GM19463 (cell line): ENCODE results near the gene SDHAF1.
"Not testable (repeated sequence)": the region's sequence is repeated elsewhere in the genome, so short reads cannot be mapped to it uniquely, and the experiment has no call there.

Experiments
- ATAC-seq: cut with Tn5 transposase; IDR thresholded peaks from one replicate; pipeline ENCODE4 v1.9.1; 2021; ENCODE audit warnings: mild to moderate bottlenecking, moderate library complexity; ENCODE audit not compliant: unreplicated experiment

The SDHAF1 gene

GRCh38 chr19:36014012-36014924, 19.3 kb downstream of the SDHAF1 start, which contains the start of gene ALKBH6:
ALKBH6 (minus strand) TSS chr19:36014213; CDS start chr19:36013397, 816 bp downstream.
- peak; percentile 98 for ATAC-seq

- no peak for ATAC-seq
Observed at GRCh38 chr19:36019061-36019670, 24.2 kb downstream of the SDHAF1 start.

- no peak for ATAC-seq
Observed at GRCh38 chr19:36023432-36023831, 28.4 kb downstream of the SDHAF1 start.

GRCh38 chr19:36025541-36025940, 30.6 kb downstream of the SDHAF1 start:
- ATAC-seq, result no peak

GRCh38 chr19:36026091-36026876, 31.3 kb downstream of the SDHAF1 start:
- ATAC-seq, result no peak

GRCh38 chr19:36027696-36028095, 32.7 kb downstream of the SDHAF1 start:
- no peak for ATAC-seq

GRCh38 chr19:36028313-36029041, 33.5 kb downstream of the SDHAF1 start:
- no peak for ATAC-seq

- ATAC-seq, result no peak
Observed at GRCh38 chr19:36030264-36031148, 35.5 kb downstream of the SDHAF1 start.

- ATAC-seq, result no peak
Observed at GRCh38 chr19:36031308-36031707, 36.3 kb downstream of the SDHAF1 start.

- ATAC-seq, result no peak
Observed at GRCh38 chr19:36032251-36033104, 37.5 kb downstream of the SDHAF1 start, which contains the start of gene CLIP3. CLIP3 (minus strand) TSS chr19:36032873; CDS start chr19:36032357, 516 bp downstream.

- ATAC-seq, result no peak
Observed at GRCh38 chr19:36040495-36040894, 45.5 kb downstream of the SDHAF1 start.

GRCh38 chr19:36041092-36041491, 46.1 kb downstream of the SDHAF1 start:
- not testable (repeated sequence) for ATAC-seq

GRCh38 chr19:36041831-36042230, 46.8 kb downstream of the SDHAF1 start:
- ATAC-seq, result no peak

- ATAC-seq, result no peak
Observed at GRCh38 chr19:36043952-36044351, 49.0 kb downstream of the SDHAF1 start.
